Type B pancreatic cell (in vitro differentiated cells): ENCODE data around the gene STK17B. TPM values are rescaled to one million over a fixed set of nuclear protein-coding genes. Genes with fewer than 3 reads are reported as not detected.
"Not testable (repeated sequence)": the region's sequence is repeated elsewhere in the genome, so short reads cannot be mapped to it uniquely, and the experiment has no call there.

Source experiments
- DNase-seq: peaks from one replicate; pipeline ENCODE4 v3.0.0; 2021; ENCODE audit warnings: mixed read lengths; ENCODE audit not compliant: unreplicated experiment; ENCODE audit errors: extremely low spot score
- H3K27ac Mint-ChIP-seq: 2 replicates; pipeline ENCODE4 v1.8.0; 2021; ENCODE audit warnings: mild to moderate bottlenecking, mixed read lengths
- H3K27me3 Mint-ChIP-seq: 2 replicates; pipeline ENCODE4 v1.8.0; 2021; ENCODE audit warnings: mixed read lengths
- H3K36me3 Mint-ChIP-seq: 2 replicates; pipeline ENCODE4 v1.8.0; 2021; ENCODE audit warnings: mixed read lengths
- H3K4me1 Mint-ChIP-seq: one replicate; pipeline ENCODE4 v1.8.0; 2021; ENCODE audit warnings: mixed read lengths; ENCODE audit not compliant: unreplicated experiment
- H3K4me3 Mint-ChIP-seq: 2 replicates; pipeline ENCODE4 v1.8.0; 2021; ENCODE audit warnings: mild to moderate bottlenecking, mixed read lengths
- H3K9me3 Mint-ChIP-seq: 2 replicates; pipeline ENCODE4 v1.8.0; 2021; ENCODE audit warnings: mixed read lengths
- CTCF ChIP-seq: fragments of 200-600 bp; sonication (generic); conservative IDR thresholded peaks from 2 replicates; pipeline ENCODE4 v1.5.0; 2021; ENCODE audit warnings: antibody characterized with exemption, mild to moderate bottlenecking
- total RNA-seq: library from RNA; stranded (reverse); gene quantifications from 2 replicates; pipeline ENCODE4 v1.2.1, GENCODE V29; 2021; ENCODE audit warnings: low replicate concordance

The STK17B gene
- total RNA-seq, 1 donor from 2014 or later = 20.0 TPM

GRCh38 chr2:196099916-196100315, 71.5 kb downstream of the STK17B start:
- no peak for TF ChIP-seq CTCF
- Mint-ChIP-seq H3K9me3 (no peaks in the 10 kb centered on the region), H3K27ac (no peak overlapping the region), H3K27me3 (peaks cover 3% of the 10 kb centered on the region), H3K4me3 (no peak overlapping the region), H3K36me3 (no peaks in the 10 kb centered on the region), H3K4me1 (peaks cover 11% of the 10 kb centered on the region)
- DNase-seq = no peak

- Mint-ChIP-seq H3K36me3 (no peaks in the 10 kb centered on the region), H3K4me1 (peaks cover 11% of the 10 kb centered on the region), H3K27me3 (peaks cover 6% of the 10 kb centered on the region), H3K9me3 (no peaks in the 10 kb centered on the region), H3K4me3 (no peak overlapping the region), H3K27ac (no peak overlapping the region)
- TF ChIP-seq CTCF = no peak
- no peak for DNase-seq
Measured at GRCh38 chr2:196097864-196098660, 73.3 kb downstream of the STK17B start.

GRCh38 chr2:196096982-196097745, 74.2 kb downstream of the STK17B start:
- Mint-ChIP-seq H3K4me1 (peaks cover 11% of the 10 kb centered on the region), H3K27me3 (peaks cover 6% of the 10 kb centered on the region), H3K9me3 (no peaks in the 10 kb centered on the region), H3K4me3 (no peak overlapping the region), H3K36me3 (no peaks in the 10 kb centered on the region), H3K27ac (no peak overlapping the region)
- no peak for TF ChIP-seq CTCF
- DNase-seq = no peak

GRCh38 chr2:196096264-196096663, 75.1 kb downstream of the STK17B start:
- Mint-ChIP-seq H3K27ac (no peak overlapping the region), H3K4me3 (no peak overlapping the region), H3K4me1 (peaks cover 5% of the 10 kb centered on the region), H3K27me3 (peaks cover 6% of the 10 kb centered on the region), H3K9me3 (no peaks in the 10 kb centered on the region), H3K36me3 (no peaks in the 10 kb centered on the region)
- DNase-seq = no peak
- no peak for TF ChIP-seq CTCF

GRCh38 chr2:196089448-196089847, 81.9 kb downstream of the STK17B start:
- not testable (repeated sequence) for DNase-seq, H3K9me3 Mint-ChIP-seq, H3K36me3 Mint-ChIP-seq, H3K4me3 Mint-ChIP-seq, H3K4me1 Mint-ChIP-seq, H3K27ac Mint-ChIP-seq, H3K27me3 Mint-ChIP-seq

- no peaks in the 10 kb centered on the region for H3K36me3 Mint-ChIP-seq
- H3K4me3 Mint-ChIP-seq = no peak overlapping the region
- DNase-seq = no peak
- H3K27ac Mint-ChIP-seq = no peak overlapping the region
- H3K27me3 Mint-ChIP-seq = peaks cover 3% of the 10 kb centered on the region
- TF ChIP-seq CTCF = no peak
- H3K9me3 Mint-ChIP-seq = no peaks in the 10 kb centered on the region
- no peaks in the 10 kb centered on the region for H3K4me1 Mint-ChIP-seq
Measured at GRCh38 chr2:196088203-196088602, 83.2 kb downstream of the STK17B start.
